ENCODE data around the gene TNFAIP1. TPM values are rescaled to one million over a fixed set of nuclear protein-coding genes. Genes with fewer than 3 reads are reported as not detected.
A peak's percentile ranks its signal among the peaks of the same experiment; 100 is the strongest.

TNFAIP1 gene
- total and polyA plus RNA-seq, 2 of the 4 experiments (the other 2 are of a cell fraction), result 49.1 to 62.9 TPM

GRCh38 chr17:28327031-28327607 lies 8.4 kb upstream of the TNFAIP1 start:
- peak; percentile 52 for DNase-seq
- POLR2A ChIA-PET (ENCODE audit: unreplicated experiment), result no interaction called here
- Histone ChIP-seq H2AFZ (replicated peaks; ENCODE audit: low read length, poor library complexity) (no peak overlapping the region), H2BK20ac (ENCODE audit: low read depth, low read length) (no peak overlapping the region), H3K14ac (replicated peaks; ENCODE audit: low read depth, low read length) (no peak overlapping the region), H3K4me3 (ENCODE audit: insufficient read depth, low read depth, low read length) (no peak overlapping the region), H2BK120ac (ENCODE audit: low read depth, low read length) (no peak overlapping the region), H3K56ac (ENCODE audit: extremely low read depth, insufficient read depth, low read length) (no peak overlapping the region), H3K9ac (ENCODE audit: low read depth, low read length) (no peak overlapping the region), H3K36me3 (ENCODE audit: control insufficient read depth, insufficient read depth, low read length) (peaks cover 31% of the 10 kb centered on the region), H3K4ac (ENCODE audit: low read depth, low read length) (no peak overlapping the region), H3K18ac (ENCODE audit: low read depth, low read length) (no peak overlapping the region), H2AK9ac (replicated peaks; ENCODE audit: low read depth, low read length, poor library complexity) (no peak overlapping the region), H4K20me1 (ENCODE audit: insufficient read depth, low read length) (no peaks in the 10 kb centered on the region), H3K9me1 (ENCODE audit: insufficient read depth, low read length) (no peaks in the 10 kb centered on the region), H2AK5ac (ENCODE audit: low read depth, low read length) (no peak overlapping the region), H2BK15ac (ENCODE audit: low read depth, low read length) (no peak overlapping the region), H2BK5ac (ENCODE audit: low read depth, low read length, poor library complexity, severe bottlenecking) (no peak overlapping the region), H4K91ac (ENCODE audit: insufficient read depth, low read depth, low read length) (no peak overlapping the region), H3K4me2 (ENCODE audit: low read depth, low read length) (no peak overlapping the region), H4K5ac (ENCODE audit: low read depth, low read length) (no peak overlapping the region), H3K23ac (ENCODE audit: low read depth, low read length) (no peak overlapping the region), H3K27ac (ENCODE audit: insufficient read depth, low read length) (no peak overlapping the region), H3K27me3 (ENCODE audit: control insufficient read depth, insufficient read depth, low read length) (no peaks in the 10 kb centered on the region), H3K79me1 (ENCODE audit: low read depth in 1 of 2, low read length in 2 of 2) (peaks cover 21 to 36% of the 10 kb centered on the region in 2 experiments), H4K8ac (ENCODE audit: low read depth in 2 of 2, low read length in 2 of 2) (no peak overlapping the region), H3K9me3 (ENCODE audit: control insufficient read depth, insufficient read depth, low read length) (no peaks in the 10 kb centered on the region), H3K4me1 (ENCODE audit: control insufficient read depth, insufficient read depth, low read length) (peaks cover 6% of the 10 kb centered on the region; the same call in 1 of the 2 replicates)
- CTCF ChIA-PET, result no interaction called here
- dilution Hi-C loops (cut with HindIII; ENCODE audit: low sequenced_read_pairs, unreplicated experiment) (no loop called here), intact Hi-C loops (cut with micrococcal nuclease) (loop anchor here (10.0 kb wide), 1 partner anchor 522 kb away; the partner anchor contains the start of gene NOS2), in situ Hi-C loops (cut with MboI; ENCODE audit: low sequenced_read_pairs) (loop anchor here (10.0 to 25.0 kb wide), 2 partner anchors 282 to 790 kb away; partner anchors contain the start of gene NLK)
- TSS peak; percentile 82 for BruUV-seq (replicated peaks)
- ATAC-seq (ENCODE audit: low read depth), result no peak
- WGBS, 2 experiments (ENCODE audit: extremely low coverage in 2 of 2, insufficient read length in 1 of 2), result 80% methylated on average over 1 of the region's 9 CpGs; no CpG with 5 or more reads in 1 of the 2 experiments
- TF ChIP-seq CTCF (conservative IDR thresholded peaks at IDR 0.05; ENCODE audit: low read depth, low read length) (no peak), MAFK (IDR thresholded peaks at IDR 0.05; ENCODE audit: low read depth, low read length) (peak; percentile 6; the same call in 1 of the 2 replicates), FOS (IDR thresholded peaks at IDR 0.05; ENCODE audit: low read depth, low read length) (peak; percentile 31; the same call in 1 of the 2 replicates), USF2 (IDR thresholded peaks at IDR 0.05; ENCODE audit: low read depth, low read length) (peak; percentile 31; the same call in 1 of the 2 replicates)

All from IMR-90 (cell line).